Activated T-helper 1 cell treated with anti-CD3 and anti-CD28 coated beads, Interleukin-12 subunit alpha, Interleukin-12 subunit beta, Interleukin-2, Interleukin-4 antibody, amounts not matched to agents 30 ng/mL and 10 ng/mL and 1 ng/mL, durations not matched to agents 14 hours and 24 hours and 36 hours (primary cell): Measurements from ENCODE around the gene SF3B5. TPM values are rescaled to one million over a fixed set of nuclear protein-coding genes. Genes with fewer than 3 reads are reported as not detected.
"Not testable (repeated sequence)": the region's sequence is repeated elsewhere in the genome, so short reads cannot be mapped to it uniquely, and the experiment has no call there.

ENCODE experiments used
- DNase-seq: peaks from one replicate; pipeline ENCODE4 v3.0.0; 2021; ENCODE audit warnings: low spot score
- H3K27ac Mint-ChIP-seq: one replicate; pipeline ENCODE4 v1.8.0; 2021; ENCODE audit warnings: mild to moderate bottlenecking, mixed read lengths
- H3K27me3 Mint-ChIP-seq: one replicate; pipeline ENCODE4 v1.8.0; 2022; ENCODE audit warnings: mild to moderate bottlenecking, moderate library complexity, mixed read lengths; ENCODE audit not compliant: insufficient read depth
- H3K36me3 Mint-ChIP-seq: one replicate; pipeline ENCODE4 v1.8.0; 2021; ENCODE audit warnings: low read depth, mixed read lengths
- H3K4me1 Mint-ChIP-seq: one replicate; pipeline ENCODE4 v1.8.0; 2021; ENCODE audit warnings: low read depth, mixed read lengths
- H3K4me3 Mint-ChIP-seq: one replicate; pipeline ENCODE4 v1.8.0; 2021; ENCODE audit warnings: mild to moderate bottlenecking, moderate library complexity, mixed read lengths
- H3K9me3 Mint-ChIP-seq: one replicate; pipeline ENCODE4 v1.8.0; 2021; ENCODE audit warnings: mixed read lengths
- intact Hi-C: fragments of 100-400 bp; cut with micrococcal nuclease; formaldehyde crosslinking; loops from one replicate; pipeline ENCODE4 v1.15.1; 2024
- total RNA-seq: library from RNA; stranded (reverse); gene quantifications from 2 replicates; pipeline ENCODE4 v1.2.3, GENCODE V29; 2022

Gene SF3B5
- total RNA-seq: 204 and 232 TPM in 2 replicates

DNA sequence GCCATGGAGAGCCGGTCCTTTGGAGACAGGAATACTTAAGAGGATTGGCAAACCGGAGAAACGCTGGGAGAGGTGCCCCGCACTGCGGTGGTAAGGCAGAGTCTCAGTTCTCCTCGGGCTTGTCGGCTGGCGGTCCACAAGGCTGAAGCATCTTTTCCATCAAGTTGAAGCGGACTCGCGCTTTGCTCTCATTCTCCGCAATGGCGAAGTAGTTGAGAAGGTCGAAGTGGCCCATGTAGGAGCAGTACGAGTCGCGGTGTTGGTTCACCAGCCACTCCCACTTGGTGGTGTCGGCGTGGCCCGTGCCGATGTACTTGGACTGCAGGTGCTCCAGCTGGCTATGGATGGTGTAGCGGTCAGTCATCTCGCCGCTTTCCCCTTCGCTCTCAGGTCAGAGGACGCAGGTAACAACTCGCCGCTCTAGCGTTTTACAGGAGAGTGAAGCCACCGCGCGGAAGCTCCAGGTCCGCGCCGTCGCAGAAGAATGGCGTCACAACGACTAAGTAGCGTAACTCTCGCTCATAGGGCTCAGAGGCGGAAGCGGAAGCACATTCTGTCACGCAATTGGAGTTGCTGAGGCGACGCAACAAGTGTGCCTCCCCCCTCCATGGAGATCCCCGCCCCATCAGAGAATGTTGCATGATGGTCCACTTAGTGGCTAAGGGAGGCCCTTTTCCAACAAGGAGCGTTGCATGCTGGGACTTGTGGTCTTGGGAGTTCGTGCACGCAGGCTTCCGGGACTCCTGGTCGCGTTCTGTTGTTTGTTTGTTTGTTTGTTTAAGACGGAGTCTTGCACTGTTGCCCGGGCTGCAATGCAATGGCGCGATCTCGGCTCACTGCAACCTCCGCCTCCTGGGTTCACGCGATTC is at the start of gene SF3B5:
Gene SF3B5, minus strand, starts transcription at position 440 of the 869 bp plus-strand sequence. Its CDS starts 76 bp downstream, at position 364.
- Mint-ChIP-seq H3K9me3 (no peaks in the 10 kb centered on the region), H3K4me3 (peak within 1 kb of the TSS; percentile 96), H3K27me3 (no peaks in the 10 kb centered on the region), H3K4me1 (peaks cover 39% of the 10 kb centered on the region), H3K36me3 (peaks cover 10% of the 10 kb centered on the region), H3K27ac (peak within 1 kb of the TSS; percentile 98)
- DNase-seq: peak; percentile 96
- intact Hi-C loops: loop anchor here (1.0 to 10.0 kb wide), 13 partner anchors 31 to 1151 kb away; partner anchors contain the start of genes ADAT2, HIVEP2, LTV1 and PEX3

DNA sequence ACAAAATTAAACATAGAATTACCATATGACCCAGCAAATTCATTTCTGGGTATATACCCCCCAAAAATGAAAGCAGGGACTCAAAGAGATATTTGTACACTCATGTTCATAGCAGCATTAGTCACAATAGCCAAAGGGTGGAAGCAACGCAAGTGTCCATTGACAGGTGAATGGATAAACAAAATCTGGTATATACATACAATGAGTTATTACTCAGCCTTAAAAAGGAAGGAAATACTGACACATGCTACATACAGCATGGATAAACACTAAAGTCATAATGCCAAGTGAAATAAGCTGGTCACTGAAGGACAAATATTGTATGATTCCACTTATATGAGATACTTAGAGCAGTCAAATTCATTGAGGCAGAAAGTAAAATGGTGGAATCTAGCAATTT is 49.6 kb upstream of the SF3B5 start:
- H3K4me3 Mint-ChIP-seq: no peak overlapping the region
- DNase-seq: no peak
- H3K27me3 Mint-ChIP-seq: peaks cover 5% of the 10 kb centered on the region
- H3K4me1 Mint-ChIP-seq: peaks cover 21% of the 10 kb centered on the region
- intact Hi-C loops: no loop called here
- no peaks in the 10 kb centered on the region for H3K9me3 Mint-ChIP-seq
- no peak overlapping the region for H3K27ac Mint-ChIP-seq
- no peaks in the 10 kb centered on the region for H3K36me3 Mint-ChIP-seq

DNA sequence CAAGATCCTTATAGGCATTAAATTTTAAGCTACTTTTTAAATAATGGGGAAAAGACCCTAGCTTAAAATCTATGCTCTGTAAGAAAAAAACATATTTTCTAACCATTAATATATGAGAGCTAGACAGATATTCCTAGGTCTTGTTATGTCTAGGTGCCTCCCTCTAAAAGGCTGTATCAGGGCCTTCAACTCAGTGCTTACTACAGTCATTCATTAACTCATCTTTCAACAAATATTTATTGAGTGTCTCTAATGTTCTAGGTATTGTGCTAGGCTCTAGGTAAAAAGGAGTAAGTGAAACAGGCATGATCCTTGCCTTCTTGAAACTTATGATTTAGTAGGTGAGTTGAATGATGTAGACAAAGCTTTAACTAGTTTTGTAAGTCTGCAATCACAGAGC is 48.5 kb upstream of the SF3B5 start:
- intact Hi-C loops: no loop called here
- no peak for DNase-seq
- Mint-ChIP-seq H3K4me1 (peaks cover 15% of the 10 kb centered on the region), H3K4me3 (no peak overlapping the region), H3K27ac (no peak overlapping the region), H3K9me3 (no peaks in the 10 kb centered on the region), H3K36me3 (no peaks in the 10 kb centered on the region), H3K27me3 (peaks cover 4% of the 10 kb centered on the region)

DNA sequence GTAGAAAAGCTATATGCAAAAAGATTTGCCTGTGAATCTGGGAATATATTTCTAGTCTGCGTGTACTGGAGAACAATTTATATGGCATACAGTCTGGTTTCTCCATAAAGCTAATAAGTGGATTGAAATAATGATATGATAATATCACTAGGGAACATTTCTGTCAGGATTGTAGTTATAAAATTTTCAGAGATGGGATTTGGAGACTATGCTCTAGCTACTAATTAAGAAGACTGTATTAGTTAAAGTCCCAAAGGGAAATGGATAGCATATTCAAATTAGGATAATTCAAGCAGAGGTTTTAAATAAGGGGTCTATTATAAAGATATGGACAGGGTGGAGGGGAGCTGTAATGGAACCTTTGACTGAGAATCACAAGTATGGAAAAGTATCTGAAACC is 47.7 kb upstream of the SF3B5 start:
- no peak for DNase-seq
- Mint-ChIP-seq H3K9me3 (no peaks in the 10 kb centered on the region), H3K4me3 (no peak overlapping the region), H3K4me1 (peaks cover 8% of the 10 kb centered on the region), H3K27me3 (peaks cover 4% of the 10 kb centered on the region), H3K36me3 (no peaks in the 10 kb centered on the region), H3K27ac (no peak overlapping the region)
- intact Hi-C loops: no loop called here

DNA sequence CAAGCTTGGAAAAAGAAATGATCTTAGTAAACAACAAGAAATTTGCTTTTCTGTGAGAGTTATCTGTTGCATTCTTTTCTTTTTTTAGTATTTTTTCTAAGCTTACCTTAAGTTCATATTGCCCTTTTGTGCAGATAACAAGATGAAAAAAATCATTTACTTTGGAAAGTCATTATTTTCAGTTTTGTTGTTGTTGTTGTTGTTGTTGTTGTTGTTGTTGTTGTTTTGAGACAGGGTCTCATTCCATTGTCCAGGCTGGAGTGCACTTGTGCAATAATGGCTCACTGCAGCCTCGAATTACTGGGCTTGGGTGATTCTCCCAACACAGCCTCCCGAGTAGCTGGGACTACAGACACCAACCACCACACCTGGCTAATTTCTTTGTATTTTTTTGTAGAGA is 46.1 kb upstream of the SF3B5 start:
- no peaks in the 10 kb centered on the region for H3K36me3 Mint-ChIP-seq
- peaks cover 4% of the 10 kb centered on the region for H3K27me3 Mint-ChIP-seq
- H3K4me1 Mint-ChIP-seq: no peaks in the 10 kb centered on the region
- H3K27ac Mint-ChIP-seq: no peak overlapping the region
- no peak for DNase-seq
- intact Hi-C loops: no loop called here
- H3K4me3 Mint-ChIP-seq: no peak overlapping the region
- no peaks in the 10 kb centered on the region for H3K9me3 Mint-ChIP-seq

DNA sequence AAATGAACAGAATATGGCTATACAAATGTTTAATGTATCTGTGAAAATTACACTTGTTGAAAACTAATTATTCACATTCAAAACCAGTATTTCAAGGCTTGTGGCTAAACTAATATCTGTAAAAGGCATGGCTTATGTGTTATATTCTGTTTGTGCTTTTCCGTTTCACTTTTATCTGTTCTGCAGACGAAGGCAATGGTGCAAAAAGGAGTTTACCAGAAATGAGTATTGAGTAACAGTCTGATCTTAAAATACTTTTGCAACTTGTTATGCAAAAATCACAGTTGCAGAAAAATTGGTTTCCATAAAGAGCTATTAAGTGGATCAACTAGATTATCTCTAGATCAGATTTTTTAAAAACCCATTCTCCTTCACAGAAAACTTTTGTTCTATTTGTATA is 45.5 kb upstream of the SF3B5 start:
- H3K9me3 Mint-ChIP-seq: no peaks in the 10 kb centered on the region
- H3K36me3 Mint-ChIP-seq: no peaks in the 10 kb centered on the region
- no peak for DNase-seq
- H3K27me3 Mint-ChIP-seq: peaks cover 4% of the 10 kb centered on the region
- intact Hi-C loops: no loop called here
- H3K4me1 Mint-ChIP-seq: no peaks in the 10 kb centered on the region
- H3K27ac Mint-ChIP-seq: no peak overlapping the region
- H3K4me3 Mint-ChIP-seq: no peak overlapping the region

DNA sequence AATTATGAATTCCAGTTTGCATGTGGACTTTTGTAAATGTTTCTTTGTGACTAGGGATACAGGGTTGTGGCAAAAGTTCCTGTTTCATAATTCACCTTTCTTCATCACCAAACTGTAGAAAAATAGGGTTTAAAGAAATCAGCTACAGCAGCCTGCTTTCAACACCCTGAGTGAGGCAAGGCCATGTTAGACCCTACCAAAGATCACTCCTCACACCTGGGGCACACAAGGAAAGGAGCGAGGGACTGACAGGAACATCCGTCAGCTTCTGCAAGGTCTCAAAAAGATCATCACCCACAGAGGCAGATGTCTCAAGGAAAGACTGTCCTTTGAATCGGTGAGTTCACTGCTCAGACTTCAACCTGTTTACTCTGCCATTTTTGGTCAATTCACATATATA is 44.4 kb upstream of the SF3B5 start:
- no peaks in the 10 kb centered on the region for H3K36me3 Mint-ChIP-seq
- no peak for DNase-seq
- H3K4me1 Mint-ChIP-seq: no peaks in the 10 kb centered on the region
- intact Hi-C loops: no loop called here
- H3K4me3 Mint-ChIP-seq: no peak overlapping the region
- H3K27me3 Mint-ChIP-seq: peaks cover 4% of the 10 kb centered on the region
- no peaks in the 10 kb centered on the region for H3K9me3 Mint-ChIP-seq
- no peak overlapping the region for H3K27ac Mint-ChIP-seq

DNA sequence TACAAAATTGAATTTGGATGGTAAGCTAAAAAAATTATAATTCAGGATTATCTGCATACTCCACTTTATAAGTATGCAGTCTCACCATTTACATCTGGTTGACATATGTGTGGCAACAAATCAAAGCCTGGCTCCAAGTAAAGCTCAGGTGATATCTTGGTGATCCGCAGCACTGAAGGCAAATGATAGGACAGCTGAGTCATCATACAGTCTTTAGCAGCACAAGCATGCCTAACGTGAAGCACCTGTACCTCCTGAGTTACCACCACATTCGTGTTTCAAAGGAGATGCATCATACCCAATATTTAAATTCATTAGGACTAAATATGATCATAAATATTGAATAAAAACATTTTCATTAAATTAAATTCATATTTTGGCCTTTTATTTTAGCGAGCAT is 43.2 kb upstream of the SF3B5 start:
- no peaks in the 10 kb centered on the region for H3K4me1 Mint-ChIP-seq
- H3K27ac Mint-ChIP-seq: no peak overlapping the region
- no peaks in the 10 kb centered on the region for H3K36me3 Mint-ChIP-seq
- DNase-seq: no peak
- no peak overlapping the region for H3K4me3 Mint-ChIP-seq
- H3K27me3 Mint-ChIP-seq: peaks cover 4% of the 10 kb centered on the region
- intact Hi-C loops: no loop called here
- H3K9me3 Mint-ChIP-seq: no peaks in the 10 kb centered on the region

DNA sequence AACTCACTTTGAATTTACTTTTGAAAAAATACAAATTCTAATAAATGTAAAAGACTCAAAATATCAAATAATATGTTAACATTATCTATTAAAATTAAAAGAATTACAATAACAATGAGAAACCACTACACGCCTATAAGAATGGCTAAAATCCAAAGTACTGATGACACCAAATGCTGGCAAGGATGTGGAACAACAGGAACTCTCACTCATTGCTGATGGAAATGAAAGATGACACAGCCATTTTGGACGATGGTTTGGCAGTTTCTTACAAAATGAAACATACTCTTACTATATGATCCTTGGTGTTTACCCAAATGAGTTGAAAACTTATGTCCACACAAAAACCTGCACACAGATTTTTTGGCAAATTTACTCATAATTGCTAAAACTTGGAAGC is 39.4 kb upstream of the SF3B5 start:
- no peak overlapping the region for H3K4me3 Mint-ChIP-seq

DNA sequence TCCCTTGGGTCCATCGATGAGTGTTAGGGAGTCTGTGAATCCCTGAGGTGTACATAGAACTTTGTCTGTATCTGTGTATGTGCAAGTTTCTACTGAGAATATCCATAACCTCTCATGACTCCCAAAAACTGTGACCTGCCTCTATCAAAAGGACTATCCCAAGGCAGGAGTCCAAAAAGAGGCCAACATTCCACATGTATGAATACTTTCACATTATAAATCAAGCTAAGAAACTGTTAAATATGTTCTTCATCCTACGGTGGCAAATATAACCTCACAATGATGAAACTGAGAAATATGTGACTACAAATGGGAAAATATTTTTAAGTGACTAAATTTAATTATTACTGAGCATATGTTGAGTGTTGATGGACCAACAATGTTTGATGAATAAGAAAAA is 38.8 kb upstream of the SF3B5 start:
- Mint-ChIP-seq H3K4me1 (peaks cover 16% of the 10 kb centered on the region), H3K4me3 (no peak overlapping the region), H3K36me3 (no peaks in the 10 kb centered on the region), H3K27ac (no peak overlapping the region), H3K27me3 (no peaks in the 10 kb centered on the region), H3K9me3 (no peaks in the 10 kb centered on the region)
- no peak for DNase-seq
- intact Hi-C loops: no loop called here

More for the DNA sequence above, 39.4 kb upstream of the SF3B5 start:
- Mint-ChIP-seq H3K36me3 (no peaks in the 10 kb centered on the region), H3K9me3 (no peaks in the 10 kb centered on the region), H3K27ac (no peak overlapping the region), H3K27me3 (no peaks in the 10 kb centered on the region), H3K4me1 (peaks cover 16% of the 10 kb centered on the region)
- no peak for DNase-seq
- intact Hi-C loops: no loop called here

DNA sequence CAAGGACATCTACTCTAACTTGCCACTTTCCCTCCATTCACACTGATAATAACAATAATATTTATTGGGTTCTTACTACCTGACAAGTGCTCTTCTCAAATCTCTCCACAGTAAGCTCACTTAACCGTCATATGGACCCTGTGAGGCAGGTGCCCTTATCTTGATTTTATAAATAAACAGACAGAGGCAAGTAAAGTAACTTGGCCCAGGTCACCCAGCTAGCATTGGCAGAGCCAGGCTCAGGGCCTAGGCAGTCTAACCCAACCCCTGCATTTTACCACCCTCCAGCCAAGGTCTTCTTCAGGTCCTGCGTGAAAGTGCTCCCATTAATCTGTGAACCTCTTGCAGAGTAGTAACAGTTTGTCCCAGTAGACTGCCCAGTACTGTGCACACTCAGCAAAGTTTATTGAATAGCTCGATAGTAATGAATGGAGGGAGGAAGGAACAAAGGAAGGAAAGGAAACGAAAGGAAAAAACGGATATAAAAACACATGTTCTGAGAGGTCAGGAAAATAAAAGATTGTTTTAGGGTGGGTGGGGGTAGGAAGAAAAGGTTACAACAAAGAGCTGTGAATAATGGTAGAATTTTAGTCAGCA is 38.0 kb upstream of the SF3B5 start:
- peaks cover 16% of the 10 kb centered on the region for H3K4me1 Mint-ChIP-seq
- DNase-seq: no peak
- intact Hi-C loops: no loop called here
- H3K27me3 Mint-ChIP-seq: no peaks in the 10 kb centered on the region
- no peaks in the 10 kb centered on the region for H3K9me3 Mint-ChIP-seq
- no peak overlapping the region for H3K27ac Mint-ChIP-seq
- no peak overlapping the region for H3K4me3 Mint-ChIP-seq
- H3K36me3 Mint-ChIP-seq: no peaks in the 10 kb centered on the region

DNA sequence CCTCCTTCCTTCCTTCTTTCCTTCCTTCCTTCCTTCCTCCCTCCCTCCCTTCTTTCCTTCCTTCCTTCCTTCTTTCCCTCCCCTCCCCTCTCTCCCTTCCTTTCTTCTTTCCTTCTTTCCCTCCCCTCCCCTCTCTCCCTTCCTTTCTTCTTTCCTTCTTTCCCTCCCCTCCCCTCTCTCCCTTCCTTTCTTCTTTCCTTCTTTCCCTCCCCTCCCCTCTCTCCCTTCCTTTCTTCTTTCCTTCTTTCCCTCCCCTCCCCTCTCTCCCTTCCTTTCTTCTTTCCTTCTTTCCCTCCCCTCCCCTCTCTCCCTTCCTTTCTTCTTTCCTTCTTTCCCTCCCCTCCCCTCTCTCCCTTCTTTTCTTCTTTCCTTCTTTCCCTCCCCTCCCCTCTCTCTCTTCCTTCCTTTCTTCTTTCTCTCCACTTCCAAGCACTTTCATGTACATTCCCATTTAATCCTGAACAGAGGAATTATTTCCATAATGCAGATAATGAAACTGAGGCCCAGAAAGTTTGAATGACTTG is 36.9 kb upstream of the SF3B5 start:
- not testable (repeated sequence) for H3K36me3 Mint-ChIP-seq, H3K27ac Mint-ChIP-seq

DNA sequence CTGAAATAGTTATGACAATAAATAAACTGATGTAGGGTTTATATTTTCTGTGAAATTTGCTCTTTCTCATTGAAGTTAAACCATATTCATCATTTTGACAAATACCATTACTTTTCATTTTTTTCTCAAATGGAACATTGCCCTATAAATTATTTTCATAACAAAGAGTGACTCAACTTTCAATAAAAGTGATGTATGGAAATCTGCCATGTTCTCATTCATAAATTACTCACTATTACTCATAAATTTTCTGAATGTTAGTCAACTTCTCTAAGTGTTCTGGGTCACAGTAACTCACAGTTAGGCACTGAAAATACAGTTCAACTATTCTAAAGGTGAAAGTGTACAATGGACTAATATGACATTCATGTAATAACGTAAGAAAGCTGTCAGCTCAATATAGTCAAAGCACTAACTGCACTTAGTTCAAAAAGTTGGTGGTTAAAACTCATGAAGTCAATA is 35.9 kb upstream of the SF3B5 start:
- Mint-ChIP-seq H3K9me3 (no peaks in the 10 kb centered on the region), H3K4me1 (peaks cover 16% of the 10 kb centered on the region), H3K36me3 (no peaks in the 10 kb centered on the region), H3K27ac (peak overlapping the region; percentile 93), H3K4me3 (no peak overlapping the region), H3K27me3 (no peaks in the 10 kb centered on the region)
- DNase-seq: no peak
- intact Hi-C loops: loop anchor here (1.0 to 2.0 kb wide), 10 partner anchors 20 to 338 kb away; no protein-coding TSS in a partner anchor

More for the DNA sequence above, 36.9 kb upstream of the SF3B5 start:
- H3K27me3 Mint-ChIP-seq, H3K4me3 Mint-ChIP-seq, DNase-seq, H3K9me3 Mint-ChIP-seq, intact Hi-C loops: not testable (repeated sequence)
- peaks cover 16% of the 10 kb centered on the region for H3K4me1 Mint-ChIP-seq
